HUES64 (cell line): ENCODE data around the gene ACTR5.

Source experiments
- H3K27ac ChIP-seq: 2 replicates; pipeline ENCODE4 v1.7.0; 2013; ENCODE audit warnings: low read depth, low read length, inconsistent platforms
- H3K27me3 ChIP-seq: 2 replicates; pipeline ENCODE4 v1.6.1; 2013; ENCODE audit warnings: mild to moderate bottlenecking, low read length; ENCODE audit not compliant: insufficient read depth
- H3K36me3 ChIP-seq: 2 replicates; pipeline ENCODE4 v1.6.1; 2013; ENCODE audit warnings: mild to moderate bottlenecking, low read length; ENCODE audit not compliant: insufficient read depth
- H3K4me1 ChIP-seq: 2 replicates; pipeline ENCODE4 v1.6.1; 2013; ENCODE audit warnings: mild to moderate bottlenecking, low read length, moderate library complexity; ENCODE audit not compliant: insufficient read depth
- H3K4me3 ChIP-seq: 2 replicates; pipeline ENCODE4 v1.5.1; 2013; ENCODE audit warnings: mild to moderate bottlenecking, low read length, moderate library complexity
- H3K9ac ChIP-seq: 2 replicates; pipeline ENCODE4 v1.6.1; 2013; ENCODE audit warnings: mild to moderate bottlenecking, low read depth, low read length
- H3K9me3 ChIP-seq: 2 replicates; pipeline ENCODE4 v1.6.1; 2013; ENCODE audit warnings: low read depth, low read length; ENCODE audit not compliant: insufficient read depth
- WGBS: fragments of 150-250, 120-280 bp; methylation state at CpG from one replicate; pipeline ENCODE4 v1.1.7; 2013; ENCODE audit warnings: missing lambda C conversion rate; 5-methylcytosine and 5-hydroxymethylcytosine counted together

ACTR5 gene

DNA sequence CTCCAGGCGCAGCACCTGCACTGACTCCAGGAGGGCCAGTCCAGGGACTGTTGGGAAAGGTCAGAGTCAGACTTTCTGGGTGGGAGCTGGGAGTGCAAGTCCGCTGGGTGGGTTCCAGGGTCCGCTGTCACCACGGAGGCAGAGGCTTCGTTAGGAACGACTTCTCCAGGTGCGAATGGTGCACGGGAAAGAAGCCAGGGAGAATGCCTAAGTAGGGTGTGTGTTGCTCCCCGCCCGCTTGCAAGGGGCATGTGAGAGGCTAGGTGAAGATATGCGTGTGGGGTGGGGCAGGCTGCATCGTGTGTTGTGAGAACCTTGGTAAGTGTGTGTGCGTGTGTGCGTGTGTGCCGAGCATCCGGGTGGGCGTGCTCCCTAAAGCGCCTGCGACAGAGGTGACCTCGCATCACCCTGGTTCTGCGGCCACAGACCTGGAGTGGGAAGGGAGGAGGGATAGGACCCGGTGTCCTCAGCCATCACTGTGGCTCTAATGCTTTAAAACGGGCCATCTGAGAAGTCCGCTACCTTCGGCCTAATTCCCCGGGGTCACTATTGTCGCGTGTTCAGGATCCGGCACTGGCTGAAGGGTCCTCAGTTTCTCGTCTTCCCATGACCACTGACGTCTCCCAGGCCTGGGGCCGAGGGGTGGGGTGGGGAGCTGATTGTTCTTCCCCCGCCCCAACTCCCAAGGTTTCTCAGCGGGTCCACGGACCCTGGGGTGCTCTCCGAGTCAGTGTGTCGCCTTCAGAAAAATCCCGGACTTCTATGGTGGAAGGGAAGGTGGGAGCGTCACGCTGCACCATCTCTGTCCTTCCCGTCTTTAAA lies 17.9 kb upstream of the ACTR5 start:
- H3K9me3 ChIP-seq = no peaks in the 10 kb centered on the region
- 4% methylated on average over 41 of the region's 41 CpGs for WGBS
- H3K27me3 ChIP-seq = peaks cover 92% of the 10 kb centered on the region
- H3K9ac ChIP-seq = no peak overlapping the region
- H3K36me3 ChIP-seq = no peaks in the 10 kb centered on the region
- peaks cover 17% of the 10 kb centered on the region; the same call in 1 of the 2 replicates for H3K4me1 ChIP-seq
- peak overlapping the region; percentile 49; the same call in 1 of the 2 replicates for H3K4me3 ChIP-seq
- H3K27ac ChIP-seq = no peak overlapping the region

DNA sequence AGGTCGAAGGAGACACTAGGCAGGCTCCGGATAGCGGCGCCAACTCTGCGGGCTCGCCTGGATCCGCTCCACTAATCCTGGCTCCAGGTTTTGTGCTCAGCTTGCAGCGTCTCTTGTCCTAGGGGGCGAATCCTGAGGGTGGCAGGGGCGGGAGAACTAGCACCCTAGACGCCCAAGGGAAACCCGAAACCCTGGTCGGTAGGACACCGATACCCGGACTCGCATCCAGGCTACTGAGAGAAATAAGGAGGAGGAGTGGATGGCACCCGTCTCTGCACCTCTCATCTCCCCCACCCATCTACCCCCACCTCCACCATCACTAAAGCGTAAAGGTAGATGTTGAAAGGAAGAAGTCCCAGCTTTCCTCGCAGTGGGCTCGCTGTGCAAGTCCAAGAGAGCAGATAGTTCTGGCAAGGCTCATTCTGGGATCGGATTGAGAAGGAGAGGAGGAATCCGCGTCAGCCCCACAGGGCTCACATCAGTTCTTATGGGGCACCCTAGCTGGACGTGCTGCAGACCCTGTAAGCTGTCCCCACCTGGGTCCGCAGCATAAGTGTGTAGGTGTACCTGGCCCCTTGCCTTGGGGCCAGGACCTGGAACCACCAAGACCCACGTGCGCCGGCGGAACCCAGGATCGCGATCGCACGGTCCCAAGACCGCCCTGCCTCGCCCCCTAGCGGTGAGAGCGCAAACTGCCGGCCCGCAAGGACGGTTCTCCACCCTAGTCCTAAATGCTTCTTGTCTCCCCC lies 17.1 kb upstream of the ACTR5 start:
- no peak overlapping the region for H3K9ac ChIP-seq

DNA sequence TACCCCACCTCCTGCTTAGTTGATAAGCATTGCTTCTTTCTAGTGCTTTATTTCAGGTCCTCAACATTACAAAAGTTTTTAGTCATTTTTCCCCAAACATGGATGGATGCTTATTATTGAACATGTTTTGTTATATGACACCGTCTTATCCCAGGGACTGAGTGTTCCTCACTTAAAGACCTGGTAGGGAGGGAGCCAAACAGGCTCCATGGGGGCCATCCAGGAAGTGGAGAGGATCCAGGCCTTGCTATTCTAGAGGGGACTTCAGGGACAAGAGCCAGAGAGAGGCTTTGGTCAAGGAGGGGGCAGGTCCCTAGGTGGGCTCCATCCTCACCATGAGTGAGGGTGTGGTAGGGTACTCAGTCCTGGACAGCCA lies 16.5 kb upstream of the ACTR5 start:
- H3K36me3 ChIP-seq = no peaks in the 10 kb centered on the region
- peaks cover 84% of the 10 kb centered on the region for H3K27me3 ChIP-seq
- no peak overlapping the region for H3K4me3 ChIP-seq
- H3K27ac ChIP-seq = no peak overlapping the region
- peaks cover 13% of the 10 kb centered on the region; the same call in 1 of the 2 replicates for H3K4me1 ChIP-seq
- no peaks in the 10 kb centered on the region for H3K9me3 ChIP-seq
- no peak overlapping the region for H3K9ac ChIP-seq
- WGBS = 62% methylated on average over 1 of the region's 1 CpG

More for the DNA sequence above, 17.1 kb upstream of the ACTR5 start:
- Histone ChIP-seq H3K4me1 (peaks cover 13% of the 10 kb centered on the region; the same call in 1 of the 2 replicates), H3K9me3 (no peaks in the 10 kb centered on the region), H3K27ac (no peak overlapping the region), H3K27me3 (peaks cover 90% of the 10 kb centered on the region), H3K4me3 (peak overlapping the region; percentile 49), H3K36me3 (no peaks in the 10 kb centered on the region)
- WGBS = under 1% methylated on average over 38 of the region's 40 CpGs

DNA sequence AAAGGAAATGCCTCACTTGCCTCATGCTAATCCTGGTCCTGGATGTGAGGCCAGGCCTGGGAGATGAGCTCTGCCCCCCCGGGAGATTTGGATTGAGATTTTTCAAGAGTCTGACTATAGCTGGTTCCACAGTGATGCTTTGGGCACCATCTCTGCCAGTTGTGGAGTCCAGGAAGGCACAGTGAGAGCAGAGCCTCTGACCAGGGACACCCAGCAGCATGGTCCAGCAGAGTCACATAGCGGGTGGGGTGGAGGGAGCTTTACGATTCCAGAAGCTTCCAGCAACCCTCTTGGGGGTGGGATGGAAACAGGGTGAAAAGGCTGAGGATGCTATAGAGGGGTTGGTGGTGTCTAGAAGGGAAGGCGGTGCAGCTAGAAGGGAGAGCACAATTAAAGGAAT lies 15.3 kb upstream of the ACTR5 start:
- Histone ChIP-seq H3K27ac (no peak overlapping the region), H3K36me3 (no peaks in the 10 kb centered on the region), H3K4me3 (no peak overlapping the region), H3K4me1 (peaks cover 13% of the 10 kb centered on the region; the same call in 1 of the 2 replicates), H3K9ac (no peak overlapping the region), H3K27me3 (peaks cover 71% of the 10 kb centered on the region), H3K9me3 (no peaks in the 10 kb centered on the region)
- WGBS = 91% methylated on average over 4 of the region's 4 CpGs

DNA sequence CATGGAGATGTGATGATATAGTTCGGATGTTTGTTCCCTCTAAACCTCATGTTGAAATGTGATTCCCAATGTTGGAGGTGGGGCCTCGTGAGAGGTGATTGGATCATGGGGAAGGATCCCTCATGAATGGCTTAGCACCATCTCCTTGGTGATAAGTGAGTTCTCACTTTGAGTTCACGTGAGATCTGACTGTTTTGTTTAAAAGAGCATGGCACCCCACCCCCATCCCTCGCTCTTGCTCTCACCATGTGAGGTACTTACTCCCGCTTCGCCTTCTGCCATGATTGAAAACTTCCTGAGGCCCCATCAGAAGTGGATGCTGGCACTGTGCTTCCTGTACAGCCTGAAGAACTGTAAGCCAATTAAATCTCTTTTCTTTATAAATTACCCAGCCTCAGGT lies 13.1 kb upstream of the ACTR5 start:
- WGBS = 73% methylated on average over 6 of the region's 6 CpGs
- Histone ChIP-seq H3K9me3 (no peaks in the 10 kb centered on the region), H3K36me3 (no peaks in the 10 kb centered on the region), H3K9ac (no peak overlapping the region), H3K4me1 (peaks cover 6% of the 10 kb centered on the region; the same call in 1 of the 2 replicates), H3K27ac (no peak overlapping the region), H3K27me3 (peaks cover 50% of the 10 kb centered on the region), H3K4me3 (no peak overlapping the region)

DNA sequence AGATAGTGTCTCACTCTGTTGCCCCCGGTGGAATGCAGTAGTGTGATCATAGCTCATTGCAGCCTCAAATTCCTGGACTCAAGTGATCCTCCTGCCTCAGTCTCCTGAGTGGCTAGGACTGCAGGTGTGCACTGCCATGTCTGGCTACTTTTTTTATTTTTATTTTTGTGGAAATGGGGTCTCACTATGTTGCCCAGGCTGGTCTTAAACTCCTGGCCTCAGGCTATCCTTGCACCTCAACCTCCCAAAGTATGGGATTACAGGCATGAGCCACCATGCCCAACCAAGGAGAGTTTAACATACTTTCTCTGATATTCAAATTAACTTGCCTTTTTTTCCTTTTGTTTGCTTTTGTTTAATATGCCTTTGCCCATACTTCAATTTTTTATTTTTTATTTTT lies 10.4 kb upstream of the ACTR5 start:
- Histone ChIP-seq H3K36me3 (no peaks in the 10 kb centered on the region), H3K4me1 (no peaks in the 10 kb centered on the region), H3K9me3 (no peaks in the 10 kb centered on the region), H3K4me3 (no peak overlapping the region), H3K9ac (no peak overlapping the region), H3K27ac (no peak overlapping the region), H3K27me3 (peaks cover 47% of the 10 kb centered on the region)
- WGBS = 95% methylated on average over 1 of the region's 1 CpG

DNA sequence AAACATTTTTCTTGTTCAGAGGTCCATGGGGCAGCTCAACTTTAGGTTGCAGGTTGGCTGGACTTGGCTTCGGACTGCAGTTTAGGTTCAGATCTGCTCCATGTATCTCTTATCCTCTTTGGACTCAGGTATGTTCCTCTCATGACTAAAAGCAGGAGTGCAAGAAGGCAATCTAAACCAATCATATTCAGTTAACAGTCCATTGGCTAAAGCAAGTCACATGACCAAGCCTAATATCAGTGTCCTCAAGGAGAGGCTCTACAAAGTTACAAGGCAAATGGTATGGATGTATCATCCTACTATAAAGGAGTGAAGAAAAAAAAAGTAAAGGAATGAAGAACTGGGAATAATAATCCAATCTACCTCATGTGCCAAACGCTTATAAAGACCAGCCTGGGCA lies 2.5 kb upstream of the ACTR5 start:
- WGBS = 91% methylated on average over 2 of the region's 2 CpGs
- Histone ChIP-seq H3K9ac (no peak overlapping the region), H3K9me3 (no peaks in the 10 kb centered on the region), H3K4me1 (peaks cover 10% of the 10 kb centered on the region; the same call in 1 of the 2 replicates), H3K36me3 (peaks cover 5% of the 10 kb centered on the region; the same call in 1 of the 2 replicates), H3K4me3 (no peak overlapping the region), H3K27me3 (peaks cover 40% of the 10 kb centered on the region), H3K27ac (no peak overlapping the region)

DNA sequence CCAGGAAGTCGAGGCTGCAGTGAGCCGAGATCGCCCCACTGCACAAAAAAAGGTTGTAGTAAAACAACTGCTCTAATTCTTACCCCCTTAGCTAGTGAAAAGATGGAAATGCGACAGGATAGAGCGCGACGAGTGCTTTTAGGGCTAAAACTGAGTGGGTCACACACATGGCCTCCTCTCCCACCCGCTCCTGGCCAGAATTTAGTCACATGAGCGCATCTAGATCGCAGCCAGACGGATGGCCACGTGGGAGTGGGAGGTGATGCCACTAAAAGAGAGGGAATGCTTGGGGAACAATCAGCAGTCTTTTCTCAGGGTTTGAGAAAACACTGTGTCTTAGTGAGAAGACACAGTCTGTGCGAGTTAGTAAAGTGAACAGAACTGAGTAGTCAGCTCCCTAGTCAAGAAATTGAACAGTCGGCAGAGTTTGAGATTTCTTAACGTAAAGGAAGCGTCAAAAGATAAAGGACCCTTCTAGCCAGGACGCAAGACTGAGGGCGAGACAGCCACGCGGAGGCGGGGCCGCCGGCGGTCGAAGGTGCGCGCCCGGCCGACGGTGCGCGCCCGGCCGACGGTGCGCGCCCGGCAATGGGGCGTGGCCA lies 664 bp upstream of the ACTR5 start:
- Histone ChIP-seq H3K4me1 (peaks cover 10% of the 10 kb centered on the region; the same call in 1 of the 2 replicates), H3K36me3 (peaks cover 15% of the 10 kb centered on the region), H3K4me3 (peak overlapping the region; percentile 92), H3K9ac (no peak overlapping the region), H3K27me3 (peaks cover 22% of the 10 kb centered on the region), H3K27ac (no peak overlapping the region), H3K9me3 (no peaks in the 10 kb centered on the region)
- 20% methylated on average over 39 of the region's 39 CpGs for WGBS

DNA sequence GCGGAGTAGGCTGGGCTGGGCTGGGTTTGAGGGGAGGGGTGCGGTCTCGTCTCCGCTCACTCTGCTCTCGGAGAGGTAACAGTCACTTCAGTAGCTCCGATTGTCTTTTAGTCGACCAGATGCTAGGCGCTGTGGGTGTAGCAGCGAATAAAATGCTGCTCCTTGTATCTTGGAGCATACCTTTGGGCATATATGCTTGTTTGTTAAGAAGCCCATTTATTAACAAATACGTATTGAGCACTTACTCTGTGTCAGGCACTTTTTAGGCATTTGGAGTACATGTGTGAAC lies 545 bp downstream of the ACTR5 start:
- peaks cover 10% of the 10 kb centered on the region; the same call in 1 of the 2 replicates for H3K4me1 ChIP-seq
- peaks cover 27% of the 10 kb centered on the region for H3K36me3 ChIP-seq
- WGBS = 3% methylated on average over 10 of the region's 10 CpGs
- H3K9me3 ChIP-seq = no peaks in the 10 kb centered on the region
- H3K27ac ChIP-seq = no peak overlapping the region
- peaks cover 22% of the 10 kb centered on the region for H3K27me3 ChIP-seq
- peak overlapping the region; percentile 82 for H3K9ac ChIP-seq
- H3K4me3 ChIP-seq = peak overlapping the region; percentile 92

DNA sequence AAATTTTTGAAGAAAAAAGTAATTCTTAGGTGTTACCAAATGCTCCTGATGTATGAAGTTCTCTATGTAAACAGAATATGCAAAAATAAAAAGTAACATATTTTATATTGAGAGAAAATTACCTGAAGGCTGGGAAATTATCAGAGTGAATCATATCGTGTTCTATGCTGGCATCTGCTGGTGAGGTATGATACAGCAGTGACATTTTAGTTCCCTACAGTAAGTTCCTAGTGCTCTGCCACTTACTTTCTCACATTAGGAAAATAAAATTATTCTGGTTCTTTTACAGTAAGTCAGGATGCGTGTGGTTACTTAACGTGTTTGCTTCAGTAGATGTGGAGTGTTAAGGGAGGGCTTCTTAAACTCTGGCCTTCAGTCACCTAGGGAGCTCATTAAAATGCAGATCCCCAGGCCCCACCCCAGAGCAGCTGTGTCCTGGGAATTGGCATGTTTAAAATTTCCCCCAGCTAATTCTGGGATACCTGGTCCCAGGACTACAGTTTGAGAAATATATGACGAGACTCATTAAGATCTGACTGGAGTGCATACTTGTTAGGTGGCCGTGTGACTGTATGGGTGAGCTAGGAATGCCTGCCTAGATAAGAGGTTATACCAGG lies 3.2 kb downstream of the ACTR5 start:
- H3K9ac ChIP-seq = no peak overlapping the region
- H3K4me3 ChIP-seq = no peak overlapping the region
- H3K4me1 ChIP-seq = peaks cover 10% of the 10 kb centered on the region; the same call in 1 of the 2 replicates
- H3K27me3 ChIP-seq = peaks cover 22% of the 10 kb centered on the region
- H3K9me3 ChIP-seq = no peaks in the 10 kb centered on the region
- 78% methylated on average over 5 of the region's 5 CpGs for WGBS
- peaks cover 48% of the 10 kb centered on the region for H3K36me3 ChIP-seq
- no peak overlapping the region for H3K27ac ChIP-seq

DNA sequence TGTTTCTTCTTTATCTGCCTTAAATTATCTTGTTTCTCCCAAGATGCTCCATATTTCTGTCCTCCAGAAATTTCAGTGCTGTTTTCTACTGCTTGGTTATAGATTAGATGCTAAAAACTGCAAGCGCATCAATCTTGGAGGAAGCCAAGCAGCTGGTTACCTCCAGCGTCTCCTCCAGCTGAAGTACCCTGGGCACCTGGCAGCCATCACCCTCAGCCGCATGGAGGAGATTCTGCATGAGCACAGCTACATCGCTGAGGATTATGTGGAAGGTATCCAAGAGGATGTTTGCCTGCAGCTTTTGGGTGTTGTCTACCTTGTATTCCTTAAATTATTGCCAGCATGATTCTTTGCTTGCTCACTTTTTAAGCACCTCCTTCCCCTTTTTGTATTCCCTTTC lies 3.8 kb downstream of the ACTR5 start:
- no peak overlapping the region for H3K27ac ChIP-seq
- 90% methylated on average over 4 of the region's 4 CpGs for WGBS
- H3K4me3 ChIP-seq = no peak overlapping the region
- peaks cover 10% of the 10 kb centered on the region; the same call in 1 of the 2 replicates for H3K4me1 ChIP-seq
- no peaks in the 10 kb centered on the region for H3K9me3 ChIP-seq
- peaks cover 17% of the 10 kb centered on the region for H3K27me3 ChIP-seq
- H3K36me3 ChIP-seq = peaks cover 52% of the 10 kb centered on the region
- H3K9ac ChIP-seq = no peak overlapping the region
